Activated CD4-positive, alpha-beta T cell treated with anti-CD3 and anti-CD28 coated beads, Interleukin-2, amount 50 U/mL, for 48 hours (primary cell): ENCODE results near the gene RREB1.

Source experiments
- DNase-seq, 2 experiments: peaks; one replicate each; pipeline ENCODE4 v3.0.0-alpha.2; 2020

RREB1 gene

GRCh38 chr6:7197747-7198146 lies 90.0 kb downstream of the RREB1 start:
- DNase-seq, result no peak

- no peak for DNase-seq
These were observed 91.4 kb downstream of the RREB1 start for GRCh38 chr6:7198833-7199800.

- DNase-seq, result no peak
These were observed 93.1 kb downstream of the RREB1 start for GRCh38 chr6:7200598-7201443.

GRCh38 chr6:7201444-7201731 lies 93.6 kb downstream of the RREB1 start:
- DNase-seq, result no peak

- DNase-seq, result peak; percentile 12 to 41
These were observed 94.2 kb downstream of the RREB1 start for GRCh38 chr6:7201732-7202541.

- no peak for DNase-seq
These were observed 95.2 kb downstream of the RREB1 start for GRCh38 chr6:7202950-7203349.

- DNase-seq, result no peak
These were observed 96.2 kb downstream of the RREB1 start for GRCh38 chr6:7203939-7204338.

- no peak for DNase-seq
These were observed 97.0 kb downstream of the RREB1 start for GRCh38 chr6:7204726-7205125.

GRCh38 chr6:7207720-7208119 lies 100.0 kb downstream of the RREB1 start:
- DNase-seq, result no peak

GRCh38 chr6:7213416-7213815 lies 105.7 kb downstream of the RREB1 start:
- no peak for DNase-seq

GRCh38 chr6:7214468-7214867 lies 106.7 kb downstream of the RREB1 start:
- no peak for DNase-seq

GRCh38 chr6:7215131-7215530 lies 107.4 kb downstream of the RREB1 start:
- DNase-seq, result no peak

- no peak for DNase-seq
These were observed 108.1 kb downstream of the RREB1 start for GRCh38 chr6:7215798-7216231.

GRCh38 chr6:7216941-7217621 lies 109.3 kb downstream of the RREB1 start:
- no peak for DNase-seq

GRCh38 chr6:7218406-7218988 lies 110.7 kb downstream of the RREB1 start:
- no peak for DNase-seq

GRCh38 chr6:7219310-7219709 lies 111.5 kb downstream of the RREB1 start:
- DNase-seq, result peak in 1 of 2 experiments; percentile 18

GRCh38 chr6:7222197-7222596 lies 114.4 kb downstream of the RREB1 start:
- no peak for DNase-seq

- no peak for DNase-seq
These were observed 117.0 kb downstream of the RREB1 start for GRCh38 chr6:7224731-7225130.

GRCh38 chr6:7228662-7229375 lies 121.1 kb downstream of the RREB1 start:
- DNase-seq, result no peak

GRCh38 chr6:7229376-7230326 lies 121.9 kb downstream of the RREB1 start:
- DNase-seq, result no peak
